ENCODE data around the gene ERICH2. TPM values are rescaled to one million over a fixed set of nuclear protein-coding genes. Genes with fewer than 3 reads are reported as not detected.

Gene ERICH2
- total RNA-seq, 4 donors from 2014 or later = 1.7 TPM; not detected in 3

DNA sequence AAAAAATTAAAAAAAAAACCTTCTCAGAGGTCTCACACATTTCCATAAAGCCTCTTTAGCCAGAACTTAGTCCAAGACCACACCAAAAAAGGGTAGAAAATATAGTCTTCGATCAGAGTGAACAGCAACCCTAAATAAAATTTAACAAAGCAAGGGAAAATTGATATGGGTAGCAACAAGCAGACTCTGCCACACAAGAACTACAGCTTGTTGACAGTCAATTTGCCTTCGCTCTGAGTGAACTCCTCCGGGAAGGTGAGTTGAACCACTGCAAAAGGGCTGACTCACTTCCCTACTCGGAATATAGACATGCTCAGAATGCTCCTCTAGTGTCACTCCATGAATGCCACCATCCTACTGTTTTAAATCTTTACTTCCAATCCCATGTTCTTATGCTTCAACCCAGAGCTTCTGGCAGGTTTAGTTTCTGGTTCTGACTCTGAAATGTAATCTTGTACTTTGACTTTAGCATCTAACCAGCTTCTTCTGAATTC is 70.6 kb downstream of the ERICH2 start:
- peaks cover 0 to 11% (median 2%) of the 10 kb centered on the region in 4 donors for H3K27me3 ChIP-seq
- H3K36me3 ChIP-seq = no peaks in the 10 kb centered on the region
- no peaks in the 10 kb centered on the region for H3K9me3 ChIP-seq
- TF ChIP-seq POLR2A (IDR thresholded peaks at IDR 0.05; ENCODE audit: low read depth) = no peak
- TF ChIP-seq, protein P1, sequence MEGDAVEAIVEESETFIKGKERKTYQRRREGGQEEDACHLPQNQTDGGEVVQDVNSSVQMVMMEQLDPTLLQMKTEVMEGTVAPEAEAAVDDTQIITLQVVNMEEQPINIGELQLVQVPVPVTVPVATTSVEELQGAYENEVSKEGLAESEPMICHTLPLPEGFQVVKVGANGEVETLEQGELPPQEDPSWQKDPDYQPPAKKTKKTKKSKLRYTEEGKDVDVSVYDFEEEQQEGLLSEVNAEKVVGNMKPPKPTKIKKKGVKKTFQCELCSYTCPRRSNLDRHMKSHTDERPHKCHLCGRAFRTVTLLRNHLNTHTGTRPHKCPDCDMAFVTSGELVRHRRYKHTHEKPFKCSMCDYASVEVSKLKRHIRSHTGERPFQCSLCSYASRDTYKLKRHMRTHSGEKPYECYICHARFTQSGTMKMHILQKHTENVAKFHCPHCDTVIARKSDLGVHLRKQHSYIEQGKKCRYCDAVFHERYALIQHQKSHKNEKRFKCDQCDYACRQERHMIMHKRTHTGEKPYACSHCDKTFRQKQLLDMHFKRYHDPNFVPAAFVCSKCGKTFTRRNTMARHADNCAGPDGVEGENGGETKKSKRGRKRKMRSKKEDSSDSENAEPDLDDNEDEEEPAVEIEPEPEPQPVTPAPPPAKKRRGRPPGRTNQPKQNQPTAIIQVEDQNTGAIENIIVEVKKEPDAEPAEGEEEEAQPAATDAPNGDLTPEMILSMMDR (IDR thresholded peaks at IDR 0.05) = no peak
- no peak for TF ChIP-seq EP300 (IDR thresholded peaks at IDR 0.05)
- no peak for TF ChIP-seq POLR2AphosphoS5 (IDR thresholded peaks at IDR 0.05)
- no peak overlapping the region for H3K27ac ChIP-seq (replicated peaks in 1 of 4)
- no peak for DNase-seq (ENCODE audit: extremely low spot score)
- intact Hi-C loops (cut with DNase I) = no loop called here
- H3K4me1 ChIP-seq = no peaks in the 10 kb centered on the region
- H3K4me3 ChIP-seq = no peak overlapping the region
- WGBS = 84% methylated on average over 4 of the region's 4 CpGs

DNA sequence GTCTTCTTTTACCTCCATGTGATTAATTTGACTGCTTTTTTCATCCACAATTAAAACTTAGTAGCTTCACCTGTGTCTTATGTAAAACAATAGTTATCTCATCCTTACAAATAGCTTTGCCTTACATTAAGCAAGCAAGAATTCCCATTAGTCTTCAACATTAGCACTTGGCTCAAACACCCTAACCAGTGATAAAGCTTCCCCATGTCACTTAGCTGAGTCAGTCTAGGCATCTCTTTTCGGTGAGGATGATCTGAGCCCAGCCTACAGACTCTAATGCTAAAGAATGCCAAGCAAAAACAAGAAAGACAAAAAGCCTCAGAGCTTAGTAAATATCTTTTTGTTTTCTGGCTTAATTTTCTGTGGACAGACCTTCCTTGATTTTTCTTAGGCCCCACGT is 72.6 kb downstream of the ERICH2 start:
- H3K4me3 ChIP-seq = no peak overlapping the region
- H3K4me1 ChIP-seq = no peaks in the 10 kb centered on the region
- WGBS = 76% methylated on average over 2 of the region's 2 CpGs
- H3K27ac ChIP-seq (replicated peaks in 1 of 4) = no peak overlapping the region
- intact Hi-C loops (cut with DNase I) = no loop called here
- TF ChIP-seq POLR2A (IDR thresholded peaks at IDR 0.05; ENCODE audit: low read depth) (no peak), POLR2AphosphoS5 (IDR thresholded peaks at IDR 0.05) (no peak), EP300 (IDR thresholded peaks at IDR 0.05) (no peak)
- TF ChIP-seq, protein P1 (IDR thresholded peaks at IDR 0.05) = no peak
- no peaks in the 10 kb centered on the region for H3K36me3 ChIP-seq
- H3K9me3 ChIP-seq = no peaks in the 10 kb centered on the region
- no peak for DNase-seq (ENCODE audit: extremely low spot score)
- peaks cover 0 to 7% (median 2%) of the 10 kb centered on the region in 4 donors for H3K27me3 ChIP-seq

DNA sequence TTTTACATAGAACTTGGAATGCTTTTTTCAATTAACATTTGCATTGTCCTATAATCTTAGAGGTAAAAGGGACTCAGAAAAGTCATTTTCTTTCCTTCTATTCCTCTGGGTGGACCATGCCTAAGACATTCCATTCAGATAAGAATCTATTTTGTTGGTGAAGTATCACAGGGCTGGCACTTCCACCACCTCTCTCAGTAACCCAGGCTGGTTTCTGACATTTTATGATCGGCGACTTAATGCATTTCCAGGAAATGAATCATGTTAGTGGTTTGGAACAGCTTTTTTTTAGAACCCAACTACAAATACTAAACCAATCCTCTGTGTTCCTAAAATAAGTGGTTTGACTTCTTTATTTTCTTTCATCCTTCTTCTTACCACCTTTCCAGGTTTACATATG is 73.5 kb downstream of the ERICH2 start:
- Histone ChIP-seq H3K36me3 (no peaks in the 10 kb centered on the region), H3K4me3 (no peak overlapping the region), H3K9me3 (no peaks in the 10 kb centered on the region), H3K27ac (replicated peaks in 1 of 4) (no peak overlapping the region), H3K27me3 (peaks cover 0 to 7% (median 2%) of the 10 kb centered on the region in 4 donors), H3K4me1 (no peaks in the 10 kb centered on the region)
- intact Hi-C loops (cut with DNase I) = no loop called here
- peak; percentile 21 for DNase-seq (ENCODE audit: extremely low spot score)
- 57% methylated on average over 2 of the region's 2 CpGs for WGBS
- no peak for TF ChIP-seq POLR2AphosphoS5 (IDR thresholded peaks at IDR 0.05)
- TF ChIP-seq EP300 (IDR thresholded peaks at IDR 0.05) = no peak
- TF ChIP-seq, protein P1 (IDR thresholded peaks at IDR 0.05) = no peak
- no peak for TF ChIP-seq POLR2A (IDR thresholded peaks at IDR 0.05; ENCODE audit: low read depth)

GRCh38 chr2:170845343-170845742 is 75.2 kb downstream of the ERICH2 start:
- H3K4me1 ChIP-seq = no peaks in the 10 kb centered on the region
- no peaks in the 10 kb centered on the region for H3K36me3 ChIP-seq
- WGBS = 86% methylated on average over 10 of the region's 10 CpGs
- no peak overlapping the region for H3K27ac ChIP-seq (replicated peaks in 1 of 4)
- peaks cover 0 to 7% (median 2%) of the 10 kb centered on the region in 4 donors for H3K27me3 ChIP-seq
- H3K9me3 ChIP-seq = no peaks in the 10 kb centered on the region
- no peak overlapping the region for H3K4me3 ChIP-seq
- intact Hi-C loops (cut with DNase I) = no loop called here
- peak; percentile 34 for DNase-seq (ENCODE audit: extremely low spot score)
- TF ChIP-seq, protein P1 (IDR thresholded peaks at IDR 0.05) = no peak
- TF ChIP-seq POLR2AphosphoS5 (IDR thresholded peaks at IDR 0.05) (no peak), POLR2A (IDR thresholded peaks at IDR 0.05; ENCODE audit: low read depth) (no peak), EP300 (IDR thresholded peaks at IDR 0.05) (no peak)

DNA sequence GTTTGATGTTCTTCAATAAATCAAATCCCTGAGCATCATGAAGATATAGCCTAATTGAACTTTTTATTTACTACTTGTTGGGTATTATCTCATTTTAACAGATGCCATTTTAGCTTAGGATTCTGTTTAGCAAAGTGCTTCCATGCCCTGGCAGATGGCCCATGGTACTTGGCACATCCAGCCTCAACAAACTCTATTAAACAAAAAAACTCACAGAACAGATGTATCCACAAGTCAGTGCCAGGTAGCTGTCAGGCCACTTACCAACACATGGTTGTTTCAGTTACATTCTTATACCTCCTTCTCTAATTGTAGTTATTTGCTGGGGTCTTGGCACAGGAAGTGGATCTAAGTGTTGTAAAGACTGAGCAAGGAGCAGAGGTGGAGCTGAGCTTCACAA is 76.1 kb downstream of the ERICH2 start:
- peak; percentile 47 for DNase-seq (ENCODE audit: extremely low spot score)
- Histone ChIP-seq H3K36me3 (no peaks in the 10 kb centered on the region), H3K4me3 (no peak overlapping the region), H3K4me1 (no peaks in the 10 kb centered on the region), H3K27me3 (peaks cover 0 to 7% (median 2%) of the 10 kb centered on the region in 4 donors), H3K9me3 (no peaks in the 10 kb centered on the region), H3K27ac (replicated peaks in 1 of 4) (no peak overlapping the region)
- intact Hi-C loops (cut with DNase I) = no loop called here
- no peak for TF ChIP-seq POLR2A (IDR thresholded peaks at IDR 0.05; ENCODE audit: low read depth)
- no peak for TF ChIP-seq POLR2AphosphoS5 (IDR thresholded peaks at IDR 0.05)
- TF ChIP-seq EP300 (IDR thresholded peaks at IDR 0.05) = no peak
- TF ChIP-seq, protein P1 (IDR thresholded peaks at IDR 0.05) = no peak

Measured in esophagus muscularis mucosa (tissue), 4 donors.